ENCODE results near the gene EIF4G3. TPM values are rescaled to one million over a fixed set of nuclear protein-coding genes. Genes with fewer than 3 reads are reported as not detected.
"Not testable (repeated sequence)": the region's sequence is repeated elsewhere in the genome, so short reads cannot be mapped to it uniquely, and the experiment has no call there.

The EIF4G3 gene
- total RNA-seq, 4 donors from 2014 or later: 42.1 to 63.2 (median 43.5) TPM

DNA sequence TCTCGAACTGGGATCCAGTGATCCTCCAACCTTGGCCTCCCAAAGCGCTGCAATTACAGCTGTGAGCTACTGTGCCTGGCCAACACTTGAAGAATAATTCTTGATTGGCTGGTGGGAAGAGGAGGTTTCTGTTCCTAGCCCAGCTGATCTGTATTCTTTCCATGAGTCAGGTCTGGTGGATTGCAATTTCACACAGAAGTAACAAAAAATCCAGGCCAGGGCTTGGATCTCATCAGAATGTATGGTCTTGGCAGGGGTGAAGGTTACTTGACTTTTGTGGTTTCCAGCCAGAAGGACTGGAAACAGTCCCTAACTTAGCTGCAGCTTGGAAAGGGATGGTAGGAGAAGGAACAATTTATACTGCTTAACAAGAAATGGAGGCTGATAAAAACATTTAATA is 384.5 kb downstream of the EIF4G3 start:
- DNase-seq (no peak), ATAC-seq (no peak)
- intact Hi-C loops (cut with DNase I; ENCODE audit: low total_unique reads) (no loop called here), in situ Hi-C loops (cut with MboI; ENCODE audit: low sequenced_read_pairs in 4 of 4) (no loop called here)
- Histone ChIP-seq H3K9me3 (no peaks in the 10 kb centered on the region), H3K36me3 (no peaks in the 10 kb centered on the region), H3K27me3 (no peaks in the 10 kb centered on the region), H3K4me1 (peaks cover 3 to 6% of the 10 kb centered on the region in 2 donors), H3K4me3 (no peak overlapping the region), H3K27ac (no peak overlapping the region)
- TF ChIP-seq, protein P1, sequence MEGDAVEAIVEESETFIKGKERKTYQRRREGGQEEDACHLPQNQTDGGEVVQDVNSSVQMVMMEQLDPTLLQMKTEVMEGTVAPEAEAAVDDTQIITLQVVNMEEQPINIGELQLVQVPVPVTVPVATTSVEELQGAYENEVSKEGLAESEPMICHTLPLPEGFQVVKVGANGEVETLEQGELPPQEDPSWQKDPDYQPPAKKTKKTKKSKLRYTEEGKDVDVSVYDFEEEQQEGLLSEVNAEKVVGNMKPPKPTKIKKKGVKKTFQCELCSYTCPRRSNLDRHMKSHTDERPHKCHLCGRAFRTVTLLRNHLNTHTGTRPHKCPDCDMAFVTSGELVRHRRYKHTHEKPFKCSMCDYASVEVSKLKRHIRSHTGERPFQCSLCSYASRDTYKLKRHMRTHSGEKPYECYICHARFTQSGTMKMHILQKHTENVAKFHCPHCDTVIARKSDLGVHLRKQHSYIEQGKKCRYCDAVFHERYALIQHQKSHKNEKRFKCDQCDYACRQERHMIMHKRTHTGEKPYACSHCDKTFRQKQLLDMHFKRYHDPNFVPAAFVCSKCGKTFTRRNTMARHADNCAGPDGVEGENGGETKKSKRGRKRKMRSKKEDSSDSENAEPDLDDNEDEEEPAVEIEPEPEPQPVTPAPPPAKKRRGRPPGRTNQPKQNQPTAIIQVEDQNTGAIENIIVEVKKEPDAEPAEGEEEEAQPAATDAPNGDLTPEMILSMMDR (IDR thresholded peaks at IDR 0.05 in 4 of 5, conservative IDR thresholded peaks at IDR 0.05 in 1 of 5): no peak
- no peak for TF ChIP-seq POLR2A (IDR thresholded peaks at IDR 0.05)

DNA sequence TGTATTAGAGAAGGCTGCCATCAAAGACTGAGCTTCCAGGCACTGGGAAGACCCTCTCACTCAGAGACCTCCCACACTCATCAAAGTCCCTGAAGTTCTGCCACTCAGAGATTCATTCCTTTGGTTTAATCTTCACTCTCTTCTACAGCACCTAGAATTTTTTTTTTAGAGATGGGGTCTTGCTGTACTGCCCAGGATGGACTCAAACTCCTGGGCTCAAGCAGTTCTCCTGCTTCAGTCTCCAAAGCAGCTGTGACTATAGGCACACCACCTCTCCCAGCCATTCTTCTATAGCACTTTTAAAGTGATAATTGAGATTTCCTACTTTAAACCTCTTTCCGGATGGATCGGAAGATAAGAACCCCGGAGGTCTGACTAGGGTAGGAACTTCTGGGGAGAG is 385.9 kb downstream of the EIF4G3 start:
- in situ Hi-C loops (cut with MboI; ENCODE audit: low sequenced_read_pairs in 4 of 4) (no loop called here), intact Hi-C loops (cut with DNase I; ENCODE audit: low total_unique reads) (no loop called here)
- Histone ChIP-seq H3K4me3 (no peak overlapping the region), H3K4me1 (peaks cover 3 to 6% of the 10 kb centered on the region in 2 donors), H3K27me3 (no peaks in the 10 kb centered on the region), H3K27ac (no peak overlapping the region), H3K9me3 (no peaks in the 10 kb centered on the region), H3K36me3 (no peaks in the 10 kb centered on the region)
- no peak for ATAC-seq
- no peak for DNase-seq
- TF ChIP-seq, protein P1 (IDR thresholded peaks at IDR 0.05 in 4 of 5, conservative IDR thresholded peaks at IDR 0.05 in 1 of 5): no peak
- TF ChIP-seq POLR2A (IDR thresholded peaks at IDR 0.05): no peak

DNA sequence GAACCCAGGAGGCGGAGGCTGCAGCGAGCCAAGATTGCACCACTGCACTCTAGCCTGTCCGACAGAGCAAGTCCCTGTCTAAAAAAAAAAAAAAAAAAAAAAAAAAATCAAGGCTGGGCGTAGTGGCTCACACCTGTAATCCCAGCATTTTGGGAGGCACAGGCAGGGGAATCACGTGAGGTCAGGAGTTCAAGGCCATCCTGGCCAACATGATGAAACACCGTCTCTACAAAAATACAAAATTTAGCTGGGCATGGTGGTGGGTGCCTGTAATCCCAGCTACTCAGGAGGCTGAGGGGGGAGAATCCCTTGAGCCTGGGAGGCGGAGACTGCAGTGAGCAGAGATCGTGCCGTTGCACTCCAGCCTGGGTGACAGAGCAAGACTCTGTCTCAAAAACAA is 387.1 kb downstream of the EIF4G3 start:
- ATAC-seq; H3K27ac ChIP-seq; H3K36me3 ChIP-seq; DNase-seq; H3K4me3 ChIP-seq; H3K9me3 ChIP-seq; in situ Hi-C loops (cut with MboI; ENCODE audit: low sequenced_read_pairs in 4 of 4); H3K27me3 ChIP-seq: not testable (repeated sequence)
- H3K4me1 ChIP-seq: peaks cover 11 to 14% of the 10 kb centered on the region in 2 donors
- intact Hi-C loops (cut with DNase I; ENCODE audit: low total_unique reads): loop anchor here (5.0 kb wide), 1 partner anchor 57 kb away; the partner anchor contains the start of gene SH2D5

DNA sequence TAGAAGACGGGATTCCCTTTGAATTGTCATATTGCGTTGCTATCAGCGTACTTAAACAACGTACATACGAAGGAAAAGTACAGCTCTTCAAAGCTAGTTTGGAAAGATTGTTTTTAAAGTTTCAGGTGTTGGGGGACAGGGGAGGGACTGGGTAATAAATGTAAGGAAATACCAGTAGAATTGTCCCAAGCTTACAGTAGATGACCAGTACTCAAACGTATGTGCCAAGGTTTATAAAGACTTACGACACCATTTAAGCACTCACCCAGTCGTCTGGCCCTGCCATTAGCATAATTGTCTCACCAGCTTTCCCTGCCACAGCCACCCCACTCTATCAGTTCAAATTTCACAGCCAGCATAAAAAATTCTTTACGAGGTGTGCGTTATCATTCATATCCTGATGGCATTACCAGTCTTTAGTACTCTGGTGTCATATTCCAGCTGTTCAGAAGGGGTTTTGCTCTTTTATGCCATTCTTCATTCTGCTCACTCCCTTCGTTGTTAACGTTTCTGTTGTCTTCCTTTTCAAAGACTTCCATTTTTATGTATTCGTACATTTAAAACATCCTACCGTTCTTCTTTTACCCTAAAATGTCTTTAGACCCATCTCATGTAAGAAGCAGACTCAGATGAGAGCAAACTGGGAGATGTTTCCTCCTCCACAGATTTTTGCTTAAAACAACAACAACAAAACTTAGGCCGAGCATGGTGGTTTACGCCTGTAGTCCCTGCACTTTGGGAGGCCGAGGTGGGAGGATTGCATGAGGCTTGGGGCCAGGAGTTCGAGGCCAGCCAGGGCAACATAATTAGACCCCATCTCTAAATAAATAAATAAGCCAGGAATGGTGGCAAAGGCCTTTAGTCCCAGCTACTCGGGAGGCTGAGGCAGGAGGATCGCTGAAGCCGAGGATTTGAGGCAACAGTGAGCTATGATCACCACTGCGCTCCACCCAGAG is 388.6 kb downstream of the EIF4G3 start:
- H3K36me3 ChIP-seq: no peaks in the 10 kb centered on the region
- no peaks in the 10 kb centered on the region for H3K27me3 ChIP-seq
- H3K4me3 ChIP-seq: peak overlapping the region; percentile 68 to 93 (median 86)
- peak in 1 of 2 donors; percentile 27 for DNase-seq
- H3K27ac ChIP-seq: peak overlapping the region; percentile 95 to 98 (median 98)
- no peaks in the 10 kb centered on the region for H3K9me3 ChIP-seq
- ATAC-seq: no peak
- H3K4me1 ChIP-seq: peaks cover 17 to 26% of the 10 kb centered on the region in 2 donors
- in situ Hi-C loops (cut with MboI; ENCODE audit: low sequenced_read_pairs in 4 of 4) (no loop called here), intact Hi-C loops (cut with DNase I; ENCODE audit: low total_unique reads) (loop anchor here (1.0 to 5.0 kb wide), 2 partner anchors 56 to 387 kb away; partner anchors contain the start of gene SH2D5)
- TF ChIP-seq, protein P1 (IDR thresholded peaks at IDR 0.05 in 4 of 5, conservative IDR thresholded peaks at IDR 0.05 in 1 of 5): no peak
- TF ChIP-seq POLR2A (IDR thresholded peaks at IDR 0.05): no peak

All from gastrocnemius medialis (tissue), 4 donors.